HG03159 (cell line): ENCODE measurements around the gene PPP2R2B.

ENCODE experiments used
- ATAC-seq: cut with Tn5 transposase; IDR thresholded peaks from one replicate; pipeline ENCODE4 v1.9.1; 2021; ENCODE audit warnings: mild to moderate bottlenecking, moderate library complexity; ENCODE audit not compliant: unreplicated experiment

The PPP2R2B gene

GRCh38 chr5:146788898-146789297 lies 89.7 kb downstream of the PPP2R2B start:
- ATAC-seq, result no peak

GRCh38 chr5:146785065-146785464 lies 93.5 kb downstream of the PPP2R2B start:
- no peak for ATAC-seq

GRCh38 chr5:146781157-146781556 lies 97.4 kb downstream of the PPP2R2B start:
- no peak for ATAC-seq

- no peak for ATAC-seq
These were observed 99.2 kb downstream of the PPP2R2B start for GRCh38 chr5:146779211-146779869.

- no peak for ATAC-seq
These were observed 99.8 kb downstream of the PPP2R2B start for GRCh38 chr5:146778795-146779194.

- ATAC-seq, result no peak
These were observed 100.3 kb downstream of the PPP2R2B start for GRCh38 chr5:146778261-146778660.

GRCh38 chr5:146772881-146773466 lies 105.6 kb downstream of the PPP2R2B start:
- ATAC-seq, result no peak

- ATAC-seq, result no peak
These were observed 107.6 kb downstream of the PPP2R2B start for GRCh38 chr5:146770980-146771379.

GRCh38 chr5:146770546-146770945 lies 108.0 kb downstream of the PPP2R2B start:
- ATAC-seq, result no peak

GRCh38 chr5:146767534-146767933 lies 111.0 kb downstream of the PPP2R2B start:
- ATAC-seq, result no peak

- ATAC-seq, result no peak
These were observed 112.5 kb downstream of the PPP2R2B start for GRCh38 chr5:146766013-146766412.

- ATAC-seq, result no peak
These were observed 113.3 kb downstream of the PPP2R2B start for GRCh38 chr5:146765089-146765832.

GRCh38 chr5:146762830-146763229 lies 115.7 kb downstream of the PPP2R2B start:
- ATAC-seq, result no peak

GRCh38 chr5:146761811-146762210 lies 116.7 kb downstream of the PPP2R2B start:
- no peak for ATAC-seq

GRCh38 chr5:146758938-146759337 lies 119.6 kb downstream of the PPP2R2B start:
- no peak for ATAC-seq

- no peak for ATAC-seq
These were observed 120.5 kb downstream of the PPP2R2B start for GRCh38 chr5:146758076-146758475.

- no peak for ATAC-seq
These were observed 122.0 kb downstream of the PPP2R2B start for GRCh38 chr5:146756546-146756945.

- no peak for ATAC-seq
These were observed 122.8 kb downstream of the PPP2R2B start for GRCh38 chr5:146755793-146756192.

GRCh38 chr5:146754621-146755020 lies 123.9 kb downstream of the PPP2R2B start:
- no peak for ATAC-seq

- no peak for ATAC-seq
These were observed 124.9 kb downstream of the PPP2R2B start for GRCh38 chr5:146753641-146754040.

GRCh38 chr5:146751781-146752401 lies 126.7 kb downstream of the PPP2R2B start:
- ATAC-seq, result peak; percentile 99

GRCh38 chr5:146751054-146751453 lies 127.5 kb downstream of the PPP2R2B start:
- ATAC-seq, result no peak
